Neural cell (in vitro differentiated cells): Measurements from ENCODE around the gene FIBCD1. TPM values are rescaled to one million over a fixed set of nuclear protein-coding genes. Genes with fewer than 3 reads are reported as not detected.

Experiments
- H2AFZ ChIP-seq: fragments of 200-600, 300-800 bp; sonication (generic), shearing (Covaris generic); 2 replicates; pipeline ENCODE4 v1.6.0; 2014; ENCODE audit warnings: low read depth, mild to moderate bottlenecking, antibody characterized with exemption, low read length, moderate library complexity
- H3F3A ChIP-seq: fragments of 200-600 bp; shearing (Covaris generic); 2 replicates; pipeline ENCODE4 v1.6.1; 2016; ENCODE audit warnings: mild to moderate bottlenecking, moderate library complexity, mixed read lengths, antibody characterized with exemption, low read length; ENCODE audit not compliant: insufficient read depth, poor library complexity, severe bottlenecking
- H3K27ac ChIP-seq: fragments of 200-600, 300-800 bp; sonication (generic), shearing (Covaris generic); 2 replicates; pipeline ENCODE4 v1.5.1; 2014; ENCODE audit warnings: mild to moderate bottlenecking, low read length, moderate library complexity
- H3K27me3 ChIP-seq: fragments of 300-800, 200-600 bp; sonication (generic), shearing (Covaris generic); 2 replicates; pipeline ENCODE4 v1.6.0; 2014; ENCODE audit warnings: mild to moderate bottlenecking, low read depth, low read length, moderate library complexity; ENCODE audit not compliant: insufficient read depth
- H3K36me3 ChIP-seq: fragments of 300-800, 200-600 bp; sonication (generic), shearing (Covaris generic); 2 replicates; pipeline ENCODE4 v1.5.1; 2014; ENCODE audit warnings: mild to moderate bottlenecking, antibody characterized with exemption, low read length, moderate library complexity; ENCODE audit not compliant: insufficient read depth
- H3K4me2 ChIP-seq: fragments of 300-800, 200-600 bp; sonication (generic), shearing (Covaris generic); 2 replicates; pipeline ENCODE4 v1.6.0; 2014; ENCODE audit warnings: mild to moderate bottlenecking, low read length
- H3K4me3 ChIP-seq: fragments of 300-800, 200-600 bp; sonication (generic), shearing (Covaris generic); 2 replicates; pipeline ENCODE4 v1.5.1; 2014; ENCODE audit warnings: mild to moderate bottlenecking, low read length, moderate library complexity
- H3K79me2 ChIP-seq: fragments of 200-600 bp; shearing (Covaris generic); replicated peaks from 2 replicates; pipeline ENCODE4 v1.6.0; 2014; ENCODE audit warnings: mild to moderate bottlenecking, low read length, moderate library complexity; ENCODE audit not compliant: insufficient read depth
- H3K9ac ChIP-seq: fragments of 300-800, 200-600 bp; sonication (generic), shearing (Covaris generic); 2 replicates; pipeline ENCODE4 v1.6.1; 2016; ENCODE audit warnings: mild to moderate bottlenecking, low read length, mixed read lengths
- H3K9me2 ChIP-seq: fragments of 200-600 bp; shearing (Covaris generic); 2 replicates; pipeline ENCODE4 v1.6.1; 2016; ENCODE audit warnings: mild to moderate bottlenecking, low read length, mixed read lengths; ENCODE audit not compliant: insufficient read depth
- H3K9me3 ChIP-seq: fragments of 200-600, 300-800 bp; sonication (generic), shearing (Covaris generic); 2 replicates; pipeline ENCODE4 v1.6.1; 2016; ENCODE audit warnings: mild to moderate bottlenecking, mixed run types, low read length, moderate library complexity, mixed read lengths
- H4K20me1 ChIP-seq: fragments of 200-600 bp; shearing (Covaris generic); 2 replicates; pipeline ENCODE4 v1.6.1; 2016; ENCODE audit warnings: mild to moderate bottlenecking, mixed run types; ENCODE audit not compliant: insufficient read depth
- EP300 ChIP-seq: fragments of 450-650 bp; conservative IDR thresholded peaks from 2 replicates; pipeline ENCODE4 v1.6.1; 2014; ENCODE audit warnings: antibody characterized with exemption, mild to moderate bottlenecking, moderate library complexity; ENCODE audit not compliant: poor library complexity, severe bottlenecking
- EZH2 ChIP-seq: fragments of 200-600, 300-800 bp; shearing (Covaris generic), sonication (generic); IDR thresholded peaks from 2 replicates; pipeline ENCODE4 v1.6.1; 2014; ENCODE audit warnings: antibody characterized with exemption, low read length, borderline replicate concordance, mild to moderate bottlenecking; ENCODE audit not compliant: insufficient read depth, poor library complexity, severe bottlenecking
- MXI1 ChIP-seq: fragments of 450-650 bp; conservative IDR thresholded peaks from 2 replicates; pipeline ENCODE4 v1.6.1; 2014; ENCODE audit warnings: antibody characterized with exemption, mild to moderate bottlenecking; ENCODE audit not compliant: poor library complexity, severe bottlenecking
- POLR2AphosphoS5 ChIP-seq: IDR thresholded peaks from 2 replicates; pipeline ENCODE4 v1.6.1; 2012
- RAD21 ChIP-seq: fragments of 450-650 bp; conservative IDR thresholded peaks from 2 replicates; pipeline ENCODE4 v1.6.1; 2014; ENCODE audit warnings: antibody characterized with exemption, mild to moderate bottlenecking, moderate library complexity
- SMC3 ChIP-seq: fragments of 450-650 bp; conservative IDR thresholded peaks from 2 replicates; pipeline ENCODE4 v1.6.1; 2014; ENCODE audit warnings: antibody characterized with exemption, mild to moderate bottlenecking, moderate library complexity; ENCODE audit not compliant: poor library complexity
- TAF1 ChIP-seq: IDR thresholded peaks from 2 replicates; pipeline ENCODE4 v1.6.1; 2012; ENCODE audit warnings: low read depth
- polyA plus RNA-seq: library from polyadenylated mRNA; depleted of rRNA; stranded (reverse); fragments of >200 nt; gene quantifications from 2 replicates; pipeline ENCODE4 v1.2.3, GENCODE V29; 2014
- TF ChIP-seq, protein P1 (sequence below): IDR thresholded peaks from 2 replicates; pipeline ENCODE4 v1.6.1; 2012; ENCODE audit warnings: borderline replicate concordance
- TF ChIP-seq, protein P2 (sequence below): fragments of 450-650 bp; IDR thresholded peaks from 2 replicates; pipeline ENCODE4 v1.5.1; 2014; ENCODE audit warnings: antibody characterized with exemption, mild to moderate bottlenecking, moderate library complexity; ENCODE audit not compliant: poor library complexity, severe bottlenecking

FIBCD1 gene
- polyA plus RNA-seq, 1 donor from 2014 or later = 2.7 TPM

DNA sequence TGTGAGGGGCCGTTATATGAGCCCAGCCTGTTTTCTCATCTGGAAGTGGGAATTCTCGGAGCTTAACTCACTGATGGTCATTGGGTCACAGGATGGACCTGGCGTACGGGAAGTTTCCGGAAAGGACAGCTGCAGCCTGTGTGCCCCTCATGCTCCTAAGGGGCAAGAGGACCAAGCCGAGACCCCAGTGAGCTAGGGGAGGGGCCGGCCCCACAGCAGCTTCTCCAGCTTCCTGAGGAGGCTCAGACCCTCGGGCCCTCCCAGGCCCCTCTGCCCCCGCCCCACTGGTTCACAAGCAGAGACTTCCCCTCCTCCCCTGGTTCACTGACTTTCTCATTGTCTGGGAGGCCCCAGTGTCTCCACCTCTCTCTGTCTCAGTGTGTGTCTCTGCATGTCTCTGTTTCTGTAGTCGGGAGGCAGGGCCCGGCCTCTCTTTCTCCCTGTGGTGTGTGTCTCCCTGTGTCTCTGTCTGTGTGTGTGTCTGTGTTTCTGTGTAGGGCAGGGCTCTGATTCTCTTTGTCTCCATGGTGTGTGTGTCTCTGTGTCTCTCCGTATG, 32.3 kb upstream of the FIBCD1 start:
- Histone ChIP-seq H3K27ac (no peak overlapping the region), H3K27me3 (no peaks in the 10 kb centered on the region), H2AFZ (no peak overlapping the region), H3K4me2 (no peak overlapping the region), H3K9ac (no peak overlapping the region), H3K36me3 (no peaks in the 10 kb centered on the region), H3K9me3 (no peaks in the 10 kb centered on the region), H3F3A (no peaks in the 10 kb centered on the region), H4K20me1 (no peaks in the 10 kb centered on the region), H3K4me3 (no peak overlapping the region), H3K79me2 (no peaks in the 10 kb centered on the region), H3K9me2 (no peaks in the 10 kb centered on the region)
- TF ChIP-seq RAD21 = no peak
- no peak for TF ChIP-seq SMC3
- TF ChIP-seq MXI1 = no peak
- TF ChIP-seq, protein P1, sequence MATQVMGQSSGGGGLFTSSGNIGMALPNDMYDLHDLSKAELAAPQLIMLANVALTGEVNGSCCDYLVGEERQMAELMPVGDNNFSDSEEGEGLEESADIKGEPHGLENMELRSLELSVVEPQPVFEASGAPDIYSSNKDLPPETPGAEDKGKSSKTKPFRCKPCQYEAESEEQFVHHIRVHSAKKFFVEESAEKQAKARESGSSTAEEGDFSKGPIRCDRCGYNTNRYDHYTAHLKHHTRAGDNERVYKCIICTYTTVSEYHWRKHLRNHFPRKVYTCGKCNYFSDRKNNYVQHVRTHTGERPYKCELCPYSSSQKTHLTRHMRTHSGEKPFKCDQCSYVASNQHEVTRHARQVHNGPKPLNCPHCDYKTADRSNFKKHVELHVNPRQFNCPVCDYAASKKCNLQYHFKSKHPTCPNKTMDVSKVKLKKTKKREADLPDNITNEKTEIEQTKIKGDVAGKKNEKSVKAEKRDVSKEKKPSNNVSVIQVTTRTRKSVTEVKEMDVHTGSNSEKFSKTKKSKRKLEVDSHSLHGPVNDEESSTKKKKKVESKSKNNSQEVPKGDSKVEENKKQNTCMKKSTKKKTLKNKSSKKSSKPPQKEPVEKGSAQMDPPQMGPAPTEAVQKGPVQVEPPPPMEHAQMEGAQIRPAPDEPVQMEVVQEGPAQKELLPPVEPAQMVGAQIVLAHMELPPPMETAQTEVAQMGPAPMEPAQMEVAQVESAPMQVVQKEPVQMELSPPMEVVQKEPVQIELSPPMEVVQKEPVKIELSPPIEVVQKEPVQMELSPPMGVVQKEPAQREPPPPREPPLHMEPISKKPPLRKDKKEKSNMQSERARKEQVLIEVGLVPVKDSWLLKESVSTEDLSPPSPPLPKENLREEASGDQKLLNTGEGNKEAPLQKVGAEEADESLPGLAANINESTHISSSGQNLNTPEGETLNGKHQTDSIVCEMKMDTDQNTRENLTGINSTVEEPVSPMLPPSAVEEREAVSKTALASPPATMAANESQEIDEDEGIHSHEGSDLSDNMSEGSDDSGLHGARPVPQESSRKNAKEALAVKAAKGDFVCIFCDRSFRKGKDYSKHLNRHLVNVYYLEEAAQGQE = no peak
- TF ChIP-seq EZH2 = no peak
- TF ChIP-seq EP300 = no peak
- TF ChIP-seq POLR2AphosphoS5 = no peak
- TF ChIP-seq, protein P2, sequence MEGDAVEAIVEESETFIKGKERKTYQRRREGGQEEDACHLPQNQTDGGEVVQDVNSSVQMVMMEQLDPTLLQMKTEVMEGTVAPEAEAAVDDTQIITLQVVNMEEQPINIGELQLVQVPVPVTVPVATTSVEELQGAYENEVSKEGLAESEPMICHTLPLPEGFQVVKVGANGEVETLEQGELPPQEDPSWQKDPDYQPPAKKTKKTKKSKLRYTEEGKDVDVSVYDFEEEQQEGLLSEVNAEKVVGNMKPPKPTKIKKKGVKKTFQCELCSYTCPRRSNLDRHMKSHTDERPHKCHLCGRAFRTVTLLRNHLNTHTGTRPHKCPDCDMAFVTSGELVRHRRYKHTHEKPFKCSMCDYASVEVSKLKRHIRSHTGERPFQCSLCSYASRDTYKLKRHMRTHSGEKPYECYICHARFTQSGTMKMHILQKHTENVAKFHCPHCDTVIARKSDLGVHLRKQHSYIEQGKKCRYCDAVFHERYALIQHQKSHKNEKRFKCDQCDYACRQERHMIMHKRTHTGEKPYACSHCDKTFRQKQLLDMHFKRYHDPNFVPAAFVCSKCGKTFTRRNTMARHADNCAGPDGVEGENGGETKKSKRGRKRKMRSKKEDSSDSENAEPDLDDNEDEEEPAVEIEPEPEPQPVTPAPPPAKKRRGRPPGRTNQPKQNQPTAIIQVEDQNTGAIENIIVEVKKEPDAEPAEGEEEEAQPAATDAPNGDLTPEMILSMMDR = no peak
- no peak for TF ChIP-seq TAF1

DNA sequence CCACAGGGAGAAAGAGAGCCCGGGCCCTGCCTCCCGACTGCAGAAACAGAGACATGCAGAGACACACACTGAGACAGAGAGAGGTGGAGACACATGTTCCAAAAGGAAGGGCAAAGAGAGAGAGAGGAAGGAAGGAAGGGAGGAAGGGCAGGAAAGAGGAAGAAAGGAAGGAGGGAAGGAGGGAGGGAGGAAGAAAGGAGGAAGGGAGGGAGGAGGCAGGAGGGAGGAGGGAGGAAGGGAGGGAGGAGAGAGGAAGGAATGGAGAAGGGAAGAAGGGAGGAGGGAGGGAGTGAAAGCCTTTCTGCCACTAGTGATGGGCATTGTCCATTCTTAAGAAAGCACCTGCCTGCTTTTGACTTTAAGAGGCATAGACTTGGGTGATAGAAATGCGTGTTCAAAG, 31.8 kb upstream of the FIBCD1 start:
- no peaks in the 10 kb centered on the region for H3K79me2 ChIP-seq
- H3K4me2 ChIP-seq = no peak overlapping the region
- no peaks in the 10 kb centered on the region for H4K20me1 ChIP-seq
- no peak overlapping the region for H3K9ac ChIP-seq
- H3K36me3 ChIP-seq = no peaks in the 10 kb centered on the region
- no peaks in the 10 kb centered on the region for H3F3A ChIP-seq
- no peaks in the 10 kb centered on the region for H3K27me3 ChIP-seq
- H2AFZ ChIP-seq = no peak overlapping the region
- no peak overlapping the region for H3K27ac ChIP-seq
- H3K9me3 ChIP-seq = no peaks in the 10 kb centered on the region
- no peak for TF ChIP-seq RAD21
- no peak for TF ChIP-seq EZH2
- no peak for TF ChIP-seq POLR2AphosphoS5
- no peak for TF ChIP-seq EP300
- no peak for TF ChIP-seq TAF1
- no peak for TF ChIP-seq SMC3
- TF ChIP-seq, protein P2 = no peak
- TF ChIP-seq, protein P1 = no peak
- TF ChIP-seq MXI1 = no peak
- no peak overlapping the region for H3K4me3 ChIP-seq
- no peaks in the 10 kb centered on the region for H3K9me2 ChIP-seq
